HG03159 (cell line): ENCODE data around the gene RPS19BP1.
"Not testable (repeated sequence)": the region's sequence is repeated elsewhere in the genome, so short reads cannot be mapped to it uniquely, and the experiment has no call there.

Experiments
- ATAC-seq: cut with Tn5 transposase; IDR thresholded peaks from one replicate; pipeline ENCODE4 v1.9.1; 2021; ENCODE audit warnings: mild to moderate bottlenecking, moderate library complexity; ENCODE audit not compliant: unreplicated experiment

RPS19BP1 gene

GRCh38 chr22:39528681-39529486 lies 3.7 kb downstream of the RPS19BP1 start:
- ATAC-seq: peak; percentile 29

DNA sequence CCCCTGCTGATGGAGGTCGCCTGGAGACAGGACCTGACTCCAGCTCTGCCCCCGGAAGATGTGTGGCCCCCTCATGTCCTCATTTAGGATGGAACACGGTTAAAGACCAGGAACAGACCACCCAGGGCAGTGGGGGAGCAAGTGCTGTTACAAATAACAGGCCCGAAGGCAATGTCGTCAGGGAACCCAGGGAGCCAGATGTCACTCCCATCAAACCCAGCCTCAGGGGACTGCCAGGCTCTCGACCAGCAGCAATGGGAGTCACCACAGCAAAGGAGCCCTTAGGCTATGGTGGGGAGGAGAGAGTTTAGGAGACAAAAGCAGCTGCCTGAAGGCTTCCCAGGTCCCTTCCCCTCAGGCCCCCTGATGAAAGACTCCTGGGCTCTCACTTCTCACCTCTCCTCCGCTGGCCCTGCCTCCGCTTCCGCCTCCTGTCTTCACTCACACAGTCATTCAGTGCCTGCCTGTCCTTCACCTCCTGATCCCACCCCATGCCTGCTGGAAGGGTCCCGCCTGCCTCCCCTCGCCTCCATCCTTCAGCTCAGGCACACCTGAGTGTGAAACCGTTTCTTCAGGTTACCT lies 4.4 kb downstream of the RPS19BP1 start:
- ATAC-seq: no peak

GRCh38 chr22:39527481-39527961 lies 5.0 kb downstream of the RPS19BP1 start:
- ATAC-seq: no peak

DNA sequence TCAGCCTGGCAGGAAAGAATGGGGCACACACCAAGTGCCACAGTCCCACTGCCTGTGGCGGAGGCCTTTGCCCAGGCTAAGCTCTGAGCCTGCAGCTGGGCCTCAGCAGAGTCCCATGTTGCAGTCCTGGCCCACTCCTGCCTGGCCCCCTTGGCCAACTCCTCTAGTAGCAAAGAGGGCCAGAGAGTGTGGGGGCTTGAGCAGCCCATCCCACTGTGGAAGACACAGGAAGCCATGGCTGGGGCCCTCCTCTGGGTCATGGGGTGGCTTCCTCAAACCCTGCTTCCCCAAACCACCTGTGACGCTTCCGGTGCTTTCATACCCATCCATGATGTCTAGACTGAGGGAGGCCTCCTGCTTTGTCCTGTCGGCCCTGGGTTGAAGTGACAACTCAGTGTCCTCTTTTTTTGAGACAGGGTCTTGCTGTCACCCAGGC lies 5.8 kb downstream of the RPS19BP1 start:
- no peak for ATAC-seq

DNA sequence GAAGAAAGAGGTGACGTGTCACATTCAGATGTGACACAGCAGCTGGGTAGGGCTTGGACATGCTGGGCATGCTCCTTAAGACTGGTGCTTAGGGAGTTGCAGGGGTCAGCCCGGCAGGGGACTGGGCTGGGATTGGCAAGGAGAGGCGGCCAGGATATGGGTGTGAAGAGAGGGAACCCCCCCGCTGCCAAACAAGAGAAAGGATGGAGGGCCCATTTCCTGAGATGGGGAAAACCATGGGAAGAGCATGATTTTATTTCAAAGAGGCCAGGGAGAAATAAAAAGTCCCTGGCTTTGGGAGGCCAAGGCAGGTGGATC lies 6.9 kb downstream of the RPS19BP1 start:
- no peak for ATAC-seq

- ATAC-seq: no peak
Observed at GRCh38 chr22:39524753-39525657, 7.5 kb downstream of the RPS19BP1 start.

DNA sequence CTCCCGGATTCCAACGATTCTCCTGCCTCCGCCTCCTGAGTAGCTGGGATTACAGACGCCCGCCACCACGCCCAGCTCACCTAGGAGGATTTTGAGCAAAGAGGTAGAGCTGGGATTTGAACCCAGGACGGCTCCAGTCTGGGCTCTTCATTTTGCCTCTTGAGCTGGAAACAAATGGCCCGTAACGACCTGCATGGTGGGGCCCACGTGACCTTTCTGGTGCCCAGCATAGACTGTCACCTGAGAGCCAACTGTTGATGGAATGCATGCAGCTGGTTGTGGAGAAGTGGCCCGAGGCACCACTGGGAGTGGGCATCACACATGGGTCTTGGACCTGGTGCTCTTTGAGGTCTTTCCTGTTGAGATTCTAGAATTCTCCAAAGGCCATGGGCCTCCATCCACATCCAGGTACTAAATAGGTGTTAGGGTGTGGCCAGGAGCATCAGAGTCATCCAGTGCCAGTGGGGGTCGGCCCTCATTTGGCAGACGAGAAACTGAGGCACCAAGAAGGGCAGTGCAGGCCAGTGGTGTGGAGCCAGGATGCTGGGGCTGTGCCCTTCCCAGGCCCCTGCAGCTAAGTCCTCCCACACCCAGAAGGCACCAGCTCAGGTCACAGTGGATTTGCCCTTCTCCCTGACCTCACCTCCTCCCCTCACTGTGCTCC lies 8.3 kb downstream of the RPS19BP1 start:
- no peak for ATAC-seq

- no peak for ATAC-seq
Observed at GRCh38 chr22:39522567-39523300, 9.8 kb downstream of the RPS19BP1 start.

DNA sequence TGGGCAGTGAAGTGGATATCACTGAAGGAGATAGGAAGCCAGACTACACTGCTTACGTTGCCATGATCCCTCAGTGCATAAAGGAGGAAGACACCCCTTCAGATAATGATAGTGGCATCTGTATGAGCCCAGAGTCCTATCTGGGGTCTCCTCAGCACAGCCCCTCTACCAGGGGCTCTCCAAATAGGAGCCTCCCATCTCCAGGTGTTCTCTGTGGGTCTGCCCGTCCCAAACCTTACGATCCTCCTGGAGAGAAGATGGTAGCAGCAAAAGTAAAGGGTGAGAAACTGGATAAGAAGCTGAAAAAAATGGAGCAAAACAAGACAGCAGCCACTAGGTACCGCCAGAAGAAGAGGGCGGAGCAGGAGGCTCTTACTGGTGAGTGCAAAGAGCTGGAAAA lies 10.5 kb downstream of the RPS19BP1 start:
- ATAC-seq: not testable (repeated sequence)

DNA sequence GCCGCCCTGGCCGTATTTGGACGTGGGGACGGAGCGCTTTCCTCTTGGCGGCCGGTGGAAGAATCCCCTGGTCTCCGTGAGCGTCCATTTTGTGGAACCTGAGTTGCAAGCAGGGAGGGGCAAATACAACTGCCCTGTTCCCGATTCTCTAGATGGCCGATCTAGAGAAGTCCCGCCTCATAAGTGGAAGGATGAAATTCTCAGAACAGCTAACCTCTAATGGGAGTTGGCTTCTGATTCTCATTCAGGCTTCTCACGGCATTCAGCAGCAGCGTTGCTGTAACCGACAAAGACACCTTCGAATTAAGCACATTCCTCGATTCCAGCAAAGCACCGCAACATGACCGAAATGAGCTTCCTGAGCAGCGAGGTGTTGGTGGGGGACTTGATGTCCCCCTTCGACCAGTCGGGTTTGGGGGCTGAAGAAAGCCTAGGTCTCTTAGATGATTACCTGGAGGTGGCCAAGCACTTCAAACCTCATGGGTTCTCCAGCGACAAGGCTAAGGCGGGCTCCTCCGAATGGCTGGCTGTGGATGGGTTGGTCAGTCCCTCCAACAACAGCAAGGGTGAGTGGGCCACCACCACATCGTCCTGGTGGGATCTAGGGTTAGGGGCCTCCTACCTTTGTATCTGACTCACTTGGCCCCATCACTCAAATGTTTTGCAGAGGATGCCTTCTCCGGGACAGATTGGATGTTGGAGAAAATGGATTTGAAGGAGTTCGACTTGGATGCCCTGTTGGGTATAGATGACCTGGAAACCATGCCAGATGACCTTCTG lies 11.3 kb downstream of the RPS19BP1 start:
- peak; percentile 6 for ATAC-seq

- ATAC-seq: peak; percentile 40
Observed at GRCh38 chr22:39520226-39521105, 12.1 kb downstream of the RPS19BP1 start, which contains the start of gene ATF4. Gene ATF4 (plus strand): TSS chr22:39520562. CDS start chr22:39521446, 884 bp downstream.

DNA sequence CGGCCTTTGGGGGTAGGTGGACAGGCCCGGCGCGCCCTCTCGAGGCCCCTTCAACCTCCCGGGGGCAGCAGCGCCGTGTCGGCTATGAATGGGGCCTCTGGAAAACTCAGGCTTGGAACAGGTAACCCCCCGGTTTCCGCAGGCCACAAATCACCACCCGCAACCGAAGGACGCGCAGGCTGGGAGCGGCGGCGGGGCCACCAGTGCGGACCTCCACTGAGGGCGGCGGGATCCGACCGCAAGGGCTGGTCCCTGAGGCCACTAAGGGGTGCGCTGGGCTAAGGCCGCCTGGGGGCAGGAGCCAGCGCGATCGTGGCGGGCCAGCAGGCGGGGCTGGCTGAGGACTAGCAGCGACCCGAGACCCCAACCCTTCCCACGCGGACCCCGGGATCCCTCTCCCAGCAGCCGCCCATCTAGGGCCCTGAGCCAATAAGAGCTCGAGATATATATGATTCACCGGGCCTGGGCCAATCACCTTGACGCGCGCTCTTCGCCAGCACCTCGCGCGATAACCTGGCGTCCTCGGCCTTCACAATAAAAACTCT lies 12.8 kb downstream of the RPS19BP1 start:
- peak; percentile 80 for ATAC-seq

DNA sequence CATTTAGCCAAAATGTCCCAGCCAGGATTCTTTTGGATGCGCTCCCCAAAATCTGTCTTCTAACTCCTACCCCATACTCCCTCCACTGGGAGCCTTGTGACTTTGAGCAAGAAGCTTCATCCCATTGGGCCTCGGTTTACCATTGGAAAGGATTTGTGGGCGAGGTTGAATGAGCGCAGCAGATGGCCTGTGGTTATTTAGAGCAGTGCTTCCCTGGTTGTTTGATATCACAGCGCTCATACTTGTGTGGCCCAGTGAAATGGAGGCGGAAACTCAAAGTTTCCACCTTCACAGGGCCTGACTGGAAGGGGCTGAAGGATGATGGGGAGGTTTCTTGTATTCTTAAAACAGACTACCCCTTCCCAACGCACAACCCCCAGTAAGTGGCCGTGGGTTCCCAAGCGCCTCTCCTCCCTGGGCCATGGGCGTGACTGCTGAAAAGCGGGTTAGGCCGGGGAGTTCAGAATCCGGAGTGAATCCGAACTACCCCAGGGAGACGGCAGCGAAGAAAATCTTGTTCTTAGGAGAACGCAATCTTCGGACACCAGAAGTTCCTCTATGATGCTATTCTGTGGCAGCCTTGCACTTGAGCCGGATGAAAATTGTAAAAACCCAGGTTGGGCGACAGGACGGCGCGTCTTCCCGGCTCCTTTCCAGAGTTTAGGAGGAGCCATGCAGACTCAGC lies 13.4 kb downstream of the RPS19BP1 start:
- no peak for ATAC-seq

DNA sequence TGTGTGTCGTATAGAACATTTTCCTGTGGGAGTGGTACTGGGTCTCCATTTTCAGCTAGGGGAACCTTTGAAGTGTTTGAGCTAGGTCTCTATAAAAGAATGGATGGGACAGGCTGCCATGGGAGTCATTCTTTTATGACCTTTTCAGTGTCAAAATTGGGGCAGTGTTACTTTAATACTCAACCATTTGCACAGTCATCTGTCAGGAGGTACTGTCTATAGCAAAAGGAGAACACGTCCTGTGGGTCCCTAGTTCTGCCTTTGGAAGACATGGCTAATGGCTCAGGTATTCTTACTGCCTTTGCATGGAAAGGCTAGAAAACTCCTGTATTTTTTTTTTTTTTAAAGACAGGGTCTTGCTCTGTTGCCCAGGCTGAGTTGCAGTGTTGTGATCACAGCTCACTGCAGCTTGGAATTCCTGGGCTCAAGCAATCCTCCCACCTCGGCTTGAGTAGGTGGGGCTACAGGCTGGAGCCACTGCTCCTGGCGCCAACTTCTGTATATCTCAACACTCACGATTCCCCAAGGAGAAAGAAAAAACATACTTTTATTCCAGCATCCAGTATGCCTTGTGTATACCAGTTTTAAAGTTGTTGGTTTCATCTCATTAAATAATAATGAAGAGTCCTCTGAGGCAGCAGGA lies 14.3 kb downstream of the RPS19BP1 start:
- ATAC-seq: no peak

GRCh38 chr22:39517470-39517869 lies 15.1 kb downstream of the RPS19BP1 start:
- no peak for ATAC-seq

GRCh38 chr22:39515266-39516050 lies 17.1 kb downstream of the RPS19BP1 start:
- no peak for ATAC-seq
